ENCODE results near the gene DCAF12. TPM values are rescaled to one million over a fixed set of nuclear protein-coding genes. Genes with fewer than 3 reads are reported as not detected.

The DCAF12 gene
- total and polyA plus RNA-seq, 2 of the 8 experiments (the other 6 are each of a cell fraction or from before 2014, with no cell fraction given) = 22.7 to 29.2 TPM

GRCh38 chr9:34158362-34158869 lies 31.9 kb upstream of the DCAF12 start:
- no peak overlapping the region for H3K18ac ChIP-seq (ENCODE audit: extremely low read depth, low read length)
- no peaks in the 10 kb centered on the region for H3K79me2 ChIP-seq (ENCODE audit: control insufficient read depth in 1 of 2, insufficient read depth in 2 of 2, low read length in 2 of 2)
- ChIA-PET POLR2A (ENCODE audit: partially characterized antibody) (no interaction called here), CTCF (ENCODE audit: partially characterized antibody) (interaction anchor here (0.9 kb wide), 1 partner anchor 19 kb away, joined by 3 read pairs; no protein-coding TSS in a partner anchor)
- no peak overlapping the region for H3K4me3 ChIP-seq (ENCODE audit: extremely low read depth in 1 of 4, insufficient read depth in 2 of 4, low read depth in 3 of 4, low read length in 4 of 4)
- H3K27me3 ChIP-seq (replicated peaks in 1 of 4; ENCODE audit: control insufficient read depth in 3 of 4, extremely low read depth in 1 of 4, insufficient read depth in 3 of 4, low read length in 3 of 4) = no peaks in the 10 kb centered on the region
- no peak overlapping the region for H2BK12ac ChIP-seq (ENCODE audit: low read depth, low read length)
- H3K36me3 ChIP-seq (ENCODE audit: control insufficient read depth in 2 of 4, insufficient read depth in 4 of 4, low read length in 3 of 4) = no peaks in the 10 kb centered on the region
- no peak overlapping the region for H2BK5ac ChIP-seq (ENCODE audit: low read depth, low read length)
- H2BK15ac ChIP-seq (ENCODE audit: low read length) = no peak overlapping the region
- DNase-seq (ENCODE audit: low read depth in 1 of 2, low spot score in 2 of 2) (no peak), FAIRE-seq (no peak)
- no peak overlapping the region for H2AFZ ChIP-seq (ENCODE audit: low read length)
- H3K27ac ChIP-seq (ENCODE audit: low read depth, low read length) = no peak overlapping the region
- H3K4me2 ChIP-seq (ENCODE audit: insufficient read depth in 1 of 2, low read depth in 2 of 2, low read length in 2 of 2) = no peak overlapping the region
- H4K8ac ChIP-seq (ENCODE audit: extremely low read depth, insufficient read depth, low read length) = no peak overlapping the region
- H4K91ac ChIP-seq (replicated peaks; ENCODE audit: insufficient read length, low read length) = no peak overlapping the region
- H3K23me2 ChIP-seq (ENCODE audit: low read depth, low read length) = peaks cover 2% of the 10 kb centered on the region; the same call in 1 of the 2 replicates
- H3K9me3 ChIP-seq (ENCODE audit: insufficient read depth in 2 of 2, low read depth in 1 of 2, low read length in 1 of 2) = no peaks in the 10 kb centered on the region
- no peak overlapping the region for H3K9ac ChIP-seq (replicated peaks in 1 of 4; ENCODE audit: extremely low read depth in 1 of 4, low read depth in 3 of 4, low read length in 3 of 4)
- TF ChIP-seq EZH2 (IDR thresholded peaks at IDR 0.05; ENCODE audit: low read depth, low read length, severe bottlenecking) (no peak), KDM1A (IDR thresholded peaks at IDR 0.05; ENCODE audit: borderline replicate concordance, low read length) (no peak), POLR2AphosphoS5 (IDR thresholded peaks at IDR 0.05; ENCODE audit: low read depth, low read length) (no peak), RXRA (IDR thresholded peaks at IDR 0.05; ENCODE audit: insufficient read depth, low read depth, low read length) (no peak), TEAD4 (IDR thresholded peaks at IDR 0.05; ENCODE audit: low read depth, low read length) (no peak)
- H3K23ac ChIP-seq (ENCODE audit: insufficient read length) = no peak overlapping the region
- H4K20me1 ChIP-seq (replicated peaks in 1 of 2; ENCODE audit: control insufficient read depth in 1 of 2, insufficient read depth in 2 of 2, low read length in 2 of 2) = no peaks in the 10 kb centered on the region
- no peak overlapping the region for H3K14ac ChIP-seq (ENCODE audit: insufficient read length)
- no peak overlapping the region for H3K56ac ChIP-seq (replicated peaks; ENCODE audit: insufficient read length, low read depth, low read length)
- H4K5ac ChIP-seq (ENCODE audit: insufficient read length, low read depth, low read length) = no peak overlapping the region
- WGBS, 2 experiments (ENCODE audit: extremely low coverage in 1 of 2, insufficient coverage in 1 of 2, insufficient read length in 1 of 2, insufficient replicate concordance in 2 of 2, low coverage in 1 of 2, low lambda C conversion rate in 2 of 2, missing lambda C conversion rate in 1 of 2) = 79% methylated on average over 6 of the region's 6 CpGs; no CpG with 5 or more reads in 1 of the 2 experiments
- no peaks in the 10 kb centered on the region for H3K79me1 ChIP-seq (ENCODE audit: low read depth, low read length)
- H2AK5ac ChIP-seq (ENCODE audit: low read depth, low read length) = no peak overlapping the region
- H2BK120ac ChIP-seq (replicated peaks; ENCODE audit: low read depth, low read length) = no peak overlapping the region
- H3K4me1 ChIP-seq (replicated peaks in 1 of 4; ENCODE audit: control insufficient read depth in 3 of 4, insufficient read depth in 4 of 4, low read length in 3 of 4) = no peaks in the 10 kb centered on the region
- no peak overlapping the region for H3K4ac ChIP-seq (replicated peaks; ENCODE audit: insufficient read length, low read depth, low read length)
- H2BK20ac ChIP-seq (ENCODE audit: low read length) = no peak overlapping the region
